Astrocyte (in vitro differentiated cells and primary cell): ENCODE results near the gene NUDT14. TPM values are rescaled to one million over a fixed set of nuclear protein-coding genes. Genes with fewer than 3 reads are reported as not detected.

ENCODE experiments used
- DNase-seq: peaks from one replicate; pipeline ENCODE4 v3.0.0-alpha.2; 2010; ENCODE audit warnings: low read depth
- FAIRE-seq: peaks from 2 replicates; lab custom pipeline; 2011; peaks lifted over from hg19 to GRCh38; lab: Jason Lieb, UNC
- H2AFZ ChIP-seq: 2 replicates; pipeline ENCODE4 v1.6.0; 2012; ENCODE audit warnings: low read depth, low read length, inconsistent platforms
- H3K27ac ChIP-seq: 2 replicates; pipeline ENCODE4 v1.5.1; 2011; ENCODE audit warnings: low read depth, low read length, inconsistent platforms
- H3K27me3 ChIP-seq: 2 replicates; pipeline ENCODE4 v1.6.0; 2011; ENCODE audit warnings: low read length, inconsistent platforms; ENCODE audit not compliant: insufficient read depth
- H3K36me3 ChIP-seq: 2 replicates; pipeline ENCODE4 v1.5.1; 2011; ENCODE audit warnings: low read length, inconsistent platforms; ENCODE audit not compliant: insufficient read depth
- H3K4me1 ChIP-seq: 2 replicates; pipeline ENCODE4 v1.5.1; 2011; ENCODE audit warnings: low read length, inconsistent platforms; ENCODE audit not compliant: insufficient read depth
- H3K4me2 ChIP-seq: 2 replicates; pipeline ENCODE4 v1.6.0; 2012; ENCODE audit warnings: low read length, inconsistent platforms
- H3K4me3 ChIP-seq: 2 replicates; pipeline ENCODE4 v1.5.1; 2011; ENCODE audit warnings: low read depth, mild to moderate bottlenecking, low read length, inconsistent platforms; ENCODE audit not compliant: insufficient read depth
- H3K79me2 ChIP-seq: 2 replicates; pipeline ENCODE4 v1.6.0; 2012; ENCODE audit warnings: mild to moderate bottlenecking, low read length, inconsistent platforms; ENCODE audit not compliant: insufficient read depth
- H3K9ac ChIP-seq: 2 replicates; pipeline ENCODE4 v1.6.0; 2012; ENCODE audit warnings: mild to moderate bottlenecking, low read length, inconsistent platforms
- H3K9me3 ChIP-seq: 2 replicates; pipeline ENCODE4 v1.5.1; 2012; ENCODE audit warnings: low read depth, mild to moderate bottlenecking, low read length, inconsistent platforms; ENCODE audit not compliant: insufficient read depth
- H4K20me1 ChIP-seq: 2 replicates; pipeline ENCODE4 v1.6.0; 2012; ENCODE audit warnings: low read length, inconsistent platforms; ENCODE audit not compliant: insufficient read depth
- H3K27ac Mint-ChIP-seq: one replicate; pipeline ENCODE4 v1.8.0; 2021; ENCODE audit warnings: mild to moderate bottlenecking, mixed read lengths; ENCODE audit not compliant: unreplicated experiment
- H3K27me3 Mint-ChIP-seq: one replicate; pipeline ENCODE4 v1.8.0; 2021; ENCODE audit warnings: low read depth, mixed read lengths; ENCODE audit not compliant: unreplicated experiment
- H3K36me3 Mint-ChIP-seq: one replicate; pipeline ENCODE4 v1.8.0; 2021; ENCODE audit warnings: low read depth, mixed read lengths; ENCODE audit not compliant: unreplicated experiment
- H3K4me1 Mint-ChIP-seq: one replicate; pipeline ENCODE4 v1.8.0; 2021; ENCODE audit warnings: low read depth, mixed read lengths; ENCODE audit not compliant: unreplicated experiment
- H3K4me3 Mint-ChIP-seq: one replicate; pipeline ENCODE4 v1.8.0; 2021; ENCODE audit warnings: mild to moderate bottlenecking, moderate library complexity, mixed read lengths; ENCODE audit not compliant: unreplicated experiment
- H3K9me3 Mint-ChIP-seq: one replicate; pipeline ENCODE4 v1.8.0; 2021; ENCODE audit warnings: mild to moderate bottlenecking, mixed read lengths; ENCODE audit not compliant: unreplicated experiment
- CTCF ChIP-seq: IDR thresholded peaks from 2 replicates; pipeline ENCODE4 v1.5.1; 2011; ENCODE audit warnings: low read depth, mild to moderate bottlenecking, inconsistent platforms, low read length, moderate library complexity; ENCODE audit not compliant: insufficient read depth
- EZH2 ChIP-seq: IDR thresholded peaks from 2 replicates; pipeline ENCODE4 v1.6.1; 2012; ENCODE audit warnings: mild to moderate bottlenecking, low read length, inconsistent platforms; ENCODE audit not compliant: insufficient read depth
- total RNA-seq: library from RNA; stranded (reverse); gene quantifications from 2 replicates; pipeline ENCODE4 v1.2.1, GENCODE V29; 2021

NUDT14 gene
- total RNA-seq, 1 donor from 2014 or later = 17.5 TPM

- TF ChIP-seq CTCF (no peak), EZH2 (no peak)
- Histone ChIP-seq H3K27me3 (peaks cover 5% of the 10 kb centered on the region), H2AFZ (no peak overlapping the region), H3K36me3 (no peaks in the 10 kb centered on the region), H3K4me2 (no peak overlapping the region), H3K9ac (no peak overlapping the region), H4K20me1 (peaks cover 11% of the 10 kb centered on the region), H3K4me1 (no peaks in the 10 kb centered on the region), H3K27ac (no peak overlapping the region), H3K4me3 (no peak overlapping the region), H3K79me2 (no peaks in the 10 kb centered on the region), H3K9me3 (peaks cover 5% of the 10 kb centered on the region)
- peaks cover 46% of the 10 kb centered on the region for H3K27me3 Mint-ChIP-seq
- no peak overlapping the region for H3K4me3 Mint-ChIP-seq
- H3K9me3 Mint-ChIP-seq = peaks cover 8% of the 10 kb centered on the region
- no peaks in the 10 kb centered on the region for H3K4me1 Mint-ChIP-seq
- peaks cover 1% of the 10 kb centered on the region for H3K36me3 Mint-ChIP-seq
- DNase-seq = no peak
- H3K27ac Mint-ChIP-seq = no peak overlapping the region
- no peak for FAIRE-seq
Observed at GRCh38 chr14:105184461-105184860, 3.3 kb upstream of the NUDT14 start.

GRCh38 chr14:105182296-105183020, 1.3 kb upstream of the NUDT14 start:
- no peaks in the 10 kb centered on the region for H3K36me3 ChIP-seq
- H3K9ac ChIP-seq = no peak overlapping the region
- H3K27ac ChIP-seq = no peak overlapping the region
- no peaks in the 10 kb centered on the region for H3K4me1 ChIP-seq
- Mint-ChIP-seq H3K9me3 (peaks cover 3% of the 10 kb centered on the region), H3K4me1 (no peaks in the 10 kb centered on the region), H3K36me3 (no peaks in the 10 kb centered on the region), H3K27ac (no peak overlapping the region), H3K27me3 (peaks cover 40% of the 10 kb centered on the region), H3K4me3 (peak overlapping the region; percentile 73)
- no peak overlapping the region for H3K4me3 ChIP-seq
- no peak for FAIRE-seq
- H3K79me2 ChIP-seq = no peaks in the 10 kb centered on the region
- no peaks in the 10 kb centered on the region for H3K9me3 ChIP-seq
- H4K20me1 ChIP-seq = peaks cover 12% of the 10 kb centered on the region
- no peak overlapping the region for H3K4me2 ChIP-seq
- peaks cover 5% of the 10 kb centered on the region for H3K27me3 ChIP-seq
- H2AFZ ChIP-seq = no peak overlapping the region
- DNase-seq = no peak
- TF ChIP-seq EZH2 (no peak), CTCF (no peak)
